Measurements from ENCODE around the gene BTF3L4.
A peak's percentile ranks its signal among the peaks of the same experiment; 100 is the strongest.
"Not testable (repeated sequence)": the region's sequence is repeated elsewhere in the genome, so short reads cannot be mapped to it uniquely, and the experiment has no call there.

The BTF3L4 gene

DNA sequence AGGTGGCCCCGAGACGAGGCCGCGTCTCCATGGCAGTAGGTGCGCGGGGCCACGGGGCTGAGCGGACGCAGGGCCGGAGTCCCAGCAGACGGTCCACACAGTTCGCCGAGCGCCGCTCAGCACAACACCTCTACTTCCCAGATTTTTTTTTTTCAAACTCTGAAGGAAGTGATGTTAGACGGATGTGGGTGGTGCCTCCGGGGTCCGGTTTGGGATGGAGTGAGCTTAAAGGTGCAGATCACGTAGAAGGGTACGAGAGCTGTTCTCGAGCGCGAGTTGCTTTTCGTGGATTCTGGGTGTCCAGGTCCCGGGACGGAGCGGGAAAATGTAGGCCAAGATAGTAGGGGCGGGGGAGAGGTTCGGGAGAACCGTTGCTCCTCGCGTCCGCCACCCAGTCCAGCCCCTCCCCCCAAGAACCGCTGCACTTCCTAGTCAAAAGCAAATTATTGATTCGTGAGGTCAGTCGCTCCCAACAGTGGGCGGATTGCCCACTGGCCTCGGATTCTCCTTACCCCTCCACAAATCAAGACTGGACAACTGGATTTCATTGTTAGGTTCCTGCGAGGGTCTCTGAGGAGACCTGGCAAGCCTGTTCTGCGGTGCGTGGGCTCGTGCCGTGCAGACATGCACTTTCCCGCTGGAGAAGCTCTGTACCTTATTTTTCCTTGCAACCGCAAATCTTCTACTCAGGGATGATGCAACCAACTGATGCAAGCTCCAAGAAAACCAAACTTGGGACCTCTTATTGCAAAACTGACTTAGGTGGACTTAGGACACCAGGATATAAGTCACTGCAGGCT is 829 bp upstream of the BTF3L4 start, which contains the start of gene TXNDC12:
TXNDC12 (minus strand) TSS at position 126 of the 800 bp plus-strand sequence; CDS start at position 31, 95 bp downstream.
- peak; percentile 82 for DNase-seq (ENCODE audit: low read depth)

GRCh38 chr1:52055866-52056162 is 281 bp upstream of the BTF3L4 start:
- DNase-seq (ENCODE audit: low read depth): no peak

GRCh38 chr1:52056937-52057231 is 789 bp downstream of the BTF3L4 start:
- peak; percentile 71 for DNase-seq (ENCODE audit: low read depth)

- no peak for DNase-seq (ENCODE audit: low read depth)
Observed at GRCh38 chr1:52057255-52057654, 1.2 kb downstream of the BTF3L4 start.

GRCh38 chr1:52057876-52058415 is 1.9 kb downstream of the BTF3L4 start:
- no peak for DNase-seq (ENCODE audit: low read depth)

GRCh38 chr1:52059321-52059720 is 3.2 kb downstream of the BTF3L4 start:
- DNase-seq (ENCODE audit: low read depth): peak; percentile 28

DNA sequence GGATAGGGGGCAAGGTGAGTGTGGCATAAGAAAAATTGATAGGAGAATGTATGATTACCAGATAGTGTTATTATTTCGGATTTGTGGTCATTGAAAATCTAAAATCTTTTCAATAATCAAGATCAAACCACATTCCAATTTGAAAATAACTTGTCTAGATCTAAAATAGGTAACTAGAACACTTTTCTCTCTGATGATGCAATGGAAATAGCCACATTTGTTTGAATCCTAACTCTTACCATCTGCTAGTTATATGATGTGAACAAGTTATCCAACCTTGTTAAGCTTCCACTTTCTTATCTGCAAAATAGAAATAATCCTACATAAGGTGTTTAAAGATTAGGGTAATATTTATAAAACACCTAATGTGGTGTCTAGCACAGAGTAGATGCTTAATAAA is 3.8 kb downstream of the BTF3L4 start:
- DNase-seq (ENCODE audit: low read depth): no peak

DNA sequence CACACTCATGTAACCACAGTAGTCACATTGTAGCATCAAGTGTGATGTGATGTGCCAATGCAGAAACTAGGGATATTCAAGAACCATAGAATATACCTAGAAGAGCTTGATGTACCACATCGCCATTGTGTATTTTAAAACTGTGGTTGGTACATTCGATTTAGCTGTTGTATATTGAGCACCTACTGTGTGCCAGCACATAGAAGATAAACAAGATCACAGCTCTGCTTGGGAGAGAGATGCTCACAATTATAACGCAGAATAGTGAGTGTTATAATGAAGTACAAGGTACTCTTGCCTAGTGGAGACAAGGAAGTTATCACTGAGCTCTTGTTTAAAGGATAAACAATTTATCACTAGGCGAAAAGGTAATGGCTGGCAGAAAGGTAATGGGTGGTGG is 4.7 kb downstream of the BTF3L4 start:
- no peak for DNase-seq (ENCODE audit: low read depth)

GRCh38 chr1:52063192-52063591 is 7.1 kb downstream of the BTF3L4 start:
- no peak for DNase-seq (ENCODE audit: low read depth)

DNA sequence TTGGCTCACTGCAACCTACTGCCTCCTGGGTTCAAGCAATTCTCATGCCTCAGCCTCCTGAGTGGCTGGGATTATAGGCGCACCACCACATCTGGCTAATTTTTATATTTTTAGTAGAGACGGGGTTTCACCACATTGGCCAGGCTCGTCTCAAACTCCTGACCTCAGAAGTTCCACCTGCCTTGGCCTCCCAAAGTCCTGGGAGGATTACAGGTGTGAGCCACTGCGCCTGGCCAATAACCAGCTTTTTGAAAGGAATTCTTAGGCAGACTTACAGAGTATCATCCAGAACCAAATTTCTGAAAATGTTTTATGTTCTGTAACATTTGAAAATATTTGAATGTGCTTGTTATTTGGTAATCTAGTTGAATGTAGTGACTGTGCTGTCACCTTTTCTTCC is 14.6 kb downstream of the BTF3L4 start:
- no peak for DNase-seq (ENCODE audit: low read depth)

DNA sequence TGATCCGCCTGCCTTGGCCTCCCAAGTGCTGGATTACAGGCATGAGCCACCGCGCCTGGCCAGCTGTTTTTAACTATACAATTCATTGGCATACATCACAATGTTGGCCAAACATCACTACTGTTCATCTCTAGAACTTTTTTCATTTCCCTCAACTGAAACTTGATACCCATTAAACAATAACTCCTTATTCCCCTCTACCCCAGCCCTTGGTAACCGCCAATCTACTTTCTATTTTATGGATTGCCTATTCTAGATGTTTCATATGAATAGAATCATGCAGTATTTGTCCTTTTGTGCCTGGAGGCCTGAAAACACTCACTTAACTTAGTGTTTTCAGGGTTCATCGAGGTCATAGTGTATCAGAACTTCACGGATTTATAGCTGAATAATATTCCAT is 16.2 kb downstream of the BTF3L4 start:
- DNase-seq (ENCODE audit: low read depth): no peak

- not testable (repeated sequence) for DNase-seq (ENCODE audit: low read depth)
Observed at GRCh38 chr1:52077277-52077676, 21.2 kb downstream of the BTF3L4 start.

GRCh38 chr1:52080014-52080415 is 23.9 kb downstream of the BTF3L4 start:
- DNase-seq (ENCODE audit: low read depth): no peak

GRCh38 chr1:52087892-52088291 is 31.8 kb downstream of the BTF3L4 start:
- DNase-seq (ENCODE audit: low read depth): not testable (repeated sequence)

DNA sequence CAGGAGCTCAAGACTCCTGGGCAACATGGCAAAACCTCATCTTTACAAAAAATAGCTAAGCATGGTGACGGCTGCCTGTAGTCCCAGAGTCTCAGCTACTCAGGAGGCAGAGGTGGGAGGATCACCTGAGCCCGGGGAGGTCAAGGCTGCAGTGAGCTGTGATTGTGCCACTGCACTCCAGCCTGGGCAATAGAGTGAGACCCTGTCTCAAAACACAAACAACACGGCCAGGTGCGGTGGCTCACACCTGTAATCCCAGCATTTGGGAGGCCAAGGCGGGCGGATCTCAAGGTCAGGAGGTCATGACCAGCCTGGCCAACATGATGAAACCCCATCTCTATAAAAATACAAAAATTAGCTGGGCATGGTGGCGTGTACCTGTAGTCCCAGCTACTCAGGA is 38.2 kb downstream of the BTF3L4 start:
- not testable (repeated sequence) for DNase-seq (ENCODE audit: low read depth)

- DNase-seq (ENCODE audit: low read depth): no peak
Observed at GRCh38 chr1:52096216-52096615, 40.1 kb downstream of the BTF3L4 start.

DNA sequence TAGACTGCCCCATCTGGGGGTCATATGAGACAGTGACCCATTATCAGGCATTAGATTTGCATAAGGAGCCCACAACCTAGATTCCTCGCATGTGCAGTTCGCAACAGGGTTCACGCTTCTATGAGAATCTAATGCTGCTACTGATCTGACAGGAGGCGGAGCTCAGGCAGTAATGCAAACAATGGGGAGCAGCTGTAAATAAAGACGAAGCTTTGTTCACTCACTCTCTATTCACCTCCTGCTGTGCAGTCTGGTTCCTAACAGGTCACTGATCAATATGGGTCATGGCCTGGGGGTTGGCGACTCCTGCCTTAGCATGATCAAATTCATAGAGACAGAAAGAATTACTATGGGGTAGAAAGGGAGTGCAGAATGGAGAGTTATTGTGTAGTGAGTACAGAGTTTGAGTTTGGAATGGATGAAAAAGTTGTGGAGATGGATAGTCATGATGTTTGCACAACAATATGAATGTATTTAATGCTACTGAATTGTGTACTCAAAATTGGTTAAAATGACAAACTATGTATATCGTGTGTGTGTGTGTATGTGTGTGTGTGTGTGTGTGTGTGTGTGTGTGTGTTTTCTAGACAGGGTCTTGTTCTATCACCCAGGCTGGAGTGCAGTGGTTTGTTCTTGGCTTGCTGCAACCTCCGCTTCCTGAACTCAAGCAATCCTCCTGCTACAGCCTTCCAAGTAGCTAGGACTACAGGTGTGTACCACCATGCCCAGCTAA is 42.2 kb downstream of the BTF3L4 start:
- no peak for DNase-seq (ENCODE audit: low read depth)

DNA sequence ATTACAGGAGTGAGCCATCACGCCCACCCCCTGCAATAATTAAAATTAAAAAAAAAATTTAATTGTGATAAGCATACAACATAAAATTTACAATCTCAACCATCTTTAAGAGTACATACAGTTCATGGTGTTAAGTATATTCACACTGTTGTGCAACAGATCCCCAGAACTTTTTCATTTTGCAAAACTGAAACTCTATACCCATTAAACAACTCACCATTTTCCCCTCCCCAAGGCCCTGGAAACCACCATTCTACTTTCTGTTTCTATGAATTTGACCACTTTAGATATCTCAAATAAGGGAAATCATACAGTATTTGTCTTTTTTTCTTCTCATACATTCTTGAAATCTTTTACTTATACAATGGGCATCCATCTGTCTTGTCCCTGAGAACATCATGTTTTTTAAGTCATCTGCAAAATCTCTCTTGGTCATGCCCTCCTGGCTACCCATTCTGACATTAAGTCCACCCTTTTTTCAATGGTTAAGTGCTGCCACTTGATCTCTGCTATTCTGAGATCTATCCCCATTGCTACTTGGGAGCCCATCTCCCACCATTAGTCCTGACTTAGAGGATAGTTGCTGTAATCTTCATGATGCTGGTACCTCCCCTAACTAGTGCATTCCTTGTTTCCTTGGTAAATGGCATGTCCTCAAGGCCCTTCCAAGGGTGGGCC is 46.4 kb downstream of the BTF3L4 start:
- DNase-seq (ENCODE audit: low read depth): no peak

GRCh38 chr1:52111492-52111891 is 55.4 kb downstream of the BTF3L4 start:
- DNase-seq (ENCODE audit: low read depth): no peak

- DNase-seq (ENCODE audit: low read depth): no peak
Observed at GRCh38 chr1:52112489-52112888, 56.4 kb downstream of the BTF3L4 start.

- DNase-seq (ENCODE audit: low read depth): no peak
Observed at GRCh38 chr1:52119301-52120079, 63.4 kb downstream of the BTF3L4 start.

DNA sequence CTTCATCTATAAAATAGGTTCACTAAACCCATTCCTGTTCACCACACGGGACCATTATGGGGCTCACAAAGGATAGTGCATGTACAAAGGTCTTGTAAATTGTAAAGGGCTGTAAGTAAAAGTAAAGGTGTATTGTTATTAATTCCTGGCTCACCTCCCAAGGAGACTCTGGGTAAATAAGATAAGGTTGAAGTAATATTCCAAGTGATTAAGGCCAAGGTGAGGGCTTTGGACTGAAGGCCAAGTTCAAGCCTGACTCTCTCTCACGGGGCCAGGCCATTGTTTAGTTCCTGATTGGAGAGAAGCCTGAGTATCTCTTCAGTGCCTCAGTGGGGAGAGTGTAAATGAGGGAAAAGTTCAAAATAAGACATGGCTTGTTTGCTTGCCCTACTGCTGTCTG is 66.3 kb downstream of the BTF3L4 start:
- DNase-seq (ENCODE audit: low read depth): no peak
